Trophoblast cell (in vitro differentiated cells and primary cell): ENCODE data around the gene ANP32A.

ENCODE experiments used
- DNase-seq, 2 donors: peaks; one replicate each; pipeline ENCODE4 v3.0.0-alpha.2; 2016
- H2AFZ ChIP-seq: 2 replicates; pipeline ENCODE4 v1.6.1; 2013; ENCODE audit warnings: low read length, moderate library complexity, mild to moderate bottlenecking; ENCODE audit not compliant: insufficient read depth, poor library complexity
- H2AK5ac ChIP-seq: 2 replicates; pipeline ENCODE4 v1.6.1; 2013; ENCODE audit warnings: mild to moderate bottlenecking, low read length
- H2BK120ac ChIP-seq: 2 replicates; pipeline ENCODE4 v1.6.1; 2013; ENCODE audit warnings: low read length, mild to moderate bottlenecking, moderate library complexity; ENCODE audit not compliant: insufficient read depth, poor library complexity
- H2BK12ac ChIP-seq: 2 replicates; pipeline ENCODE4 v1.6.1; 2013; ENCODE audit warnings: mild to moderate bottlenecking, low read length, moderate library complexity
- H2BK5ac ChIP-seq: 2 replicates; pipeline ENCODE4 v1.6.1; 2013; ENCODE audit warnings: low read length, low read depth, moderate library complexity, mild to moderate bottlenecking; ENCODE audit not compliant: poor library complexity
- H3K14ac ChIP-seq: 2 replicates; pipeline ENCODE4 v1.6.1; 2013; ENCODE audit warnings: mild to moderate bottlenecking, low read length
- H3K18ac ChIP-seq: 2 replicates; pipeline ENCODE4 v1.6.1; 2013; ENCODE audit warnings: mild to moderate bottlenecking, low read length
- H3K23ac ChIP-seq: 2 replicates; pipeline ENCODE4 v1.6.1; 2013; ENCODE audit warnings: low read length
- H3K27ac ChIP-seq: 2 replicates; pipeline ENCODE4 v1.5.1; 2013; ENCODE audit warnings: low read depth, mild to moderate bottlenecking, inconsistent platforms, low read length, moderate library complexity
- H3K27me3 ChIP-seq: 2 replicates; pipeline ENCODE4 v1.6.1; 2013; ENCODE audit warnings: inconsistent platforms, mild to moderate bottlenecking, low read length, moderate library complexity; ENCODE audit not compliant: insufficient read depth
- H3K36me3 ChIP-seq, 2 experiments: 1 replicate in 1 of 2; 2 replicates in 1 of 2; pipeline ENCODE4 v1.6.1; 2013; ENCODE audit warnings: low read length in 2 of 2, mild to moderate bottlenecking in 2 of 2, moderate library complexity in 1 of 2; ENCODE audit not compliant: insufficient read depth in 2 of 2, control insufficient read depth in 1 of 2
- H3K4ac ChIP-seq: 2 replicates; pipeline ENCODE4 v1.6.1; 2013; ENCODE audit warnings: low read depth, mild to moderate bottlenecking, low read length, moderate library complexity
- H3K4me1 ChIP-seq, 2 experiments: 1 replicate in 1 of 2; 2 replicates in 1 of 2; pipeline ENCODE4 v1.6.1; 2013; ENCODE audit warnings: low read length in 2 of 2, mild to moderate bottlenecking in 2 of 2, moderate library complexity in 1 of 2; ENCODE audit not compliant: insufficient read depth in 2 of 2, control insufficient read depth in 1 of 2
- H3K4me2 ChIP-seq: 2 replicates; pipeline ENCODE4 v1.6.1; 2013; ENCODE audit warnings: inconsistent platforms, mild to moderate bottlenecking, low read length, moderate library complexity
- H3K4me3 ChIP-seq: 2 replicates; pipeline ENCODE4 v1.5.1; 2013; ENCODE audit warnings: mild to moderate bottlenecking, low read depth, low read length, inconsistent platforms
- H3K79me1 ChIP-seq: one replicate; pipeline ENCODE4 v1.6.1; 2013; ENCODE audit warnings: low read length
- H3K79me2 ChIP-seq: 2 replicates; pipeline ENCODE4 v1.6.1; 2013; ENCODE audit warnings: low read length, mild to moderate bottlenecking; ENCODE audit not compliant: control insufficient read depth, insufficient read depth, poor library complexity
- H3K9ac ChIP-seq: 2 replicates; pipeline ENCODE4 v1.6.1; 2013; ENCODE audit warnings: mild to moderate bottlenecking, low read length
- H3K9me3 ChIP-seq: 2 replicates; pipeline ENCODE4 v1.6.1; 2013; ENCODE audit warnings: low read depth, mild to moderate bottlenecking, control low read depth, inconsistent platforms, low read length; ENCODE audit not compliant: insufficient read depth
- H4K12ac ChIP-seq: 2 replicates; pipeline ENCODE4 v1.6.1; 2013; ENCODE audit warnings: low read depth, mild to moderate bottlenecking, low read length, moderate library complexity
- H4K8ac ChIP-seq: 2 replicates; pipeline ENCODE4 v1.6.1; 2013; ENCODE audit warnings: low read depth, mild to moderate bottlenecking, low read length, moderate library complexity
- H4K91ac ChIP-seq: one replicate; pipeline ENCODE4 v1.6.1; 2013; ENCODE audit warnings: low read depth, mild to moderate bottlenecking, low read length, moderate library complexity
- WGBS: extraction: QIAGEN DNeasy Blood & Tissue Kit; methylation state at CpG from one replicate; pipeline ENCODE4 v1.1.7; 2013; ENCODE audit warnings: missing lambda C conversion rate; ENCODE audit not compliant: insufficient read length, insufficient coverage; ENCODE audit errors: extremely low coverage; 5-methylcytosine and 5-hydroxymethylcytosine counted together

The ANP32A gene

DNA sequence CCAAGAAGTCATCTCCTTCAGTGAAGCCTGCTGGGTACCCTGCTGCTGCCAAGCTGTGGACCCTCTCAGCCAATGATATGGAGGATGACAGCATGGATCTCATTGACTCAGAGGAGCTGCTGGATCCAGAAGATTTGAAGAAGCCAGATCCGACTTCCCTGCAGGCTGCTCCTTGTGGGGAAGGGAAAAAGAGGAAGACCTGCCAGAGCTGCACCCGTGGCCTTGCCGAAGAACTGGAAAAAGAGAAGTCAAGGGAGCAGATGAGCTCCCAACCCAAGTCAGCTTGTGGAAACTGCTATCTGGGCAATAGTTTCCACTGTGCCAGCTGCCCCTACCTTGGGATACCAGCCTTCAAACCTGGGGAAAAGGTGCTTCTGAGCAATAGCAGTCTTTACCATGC is 13.7 kb upstream of the ANP32A start:
- no peak overlapping the region for H3K14ac ChIP-seq
- H4K8ac ChIP-seq, result no peak overlapping the region
- no peaks in the 10 kb centered on the region for H3K36me3 ChIP-seq
- no peak overlapping the region for H3K23ac ChIP-seq
- no peak overlapping the region for H2AFZ ChIP-seq
- H3K4ac ChIP-seq, result no peak overlapping the region
- H3K9me3 ChIP-seq, result no peaks in the 10 kb centered on the region
- no peak overlapping the region for H3K4me2 ChIP-seq
- no CpG with 5 or more reads among the region's 3 CpGs for WGBS
- no peak overlapping the region for H3K4me3 ChIP-seq
- no peak overlapping the region for H3K27ac ChIP-seq
- no peak for DNase-seq
- no peak overlapping the region for H4K91ac ChIP-seq
- no peak overlapping the region for H2AK5ac ChIP-seq
- H3K9ac ChIP-seq, result no peak overlapping the region
- H3K4me1 ChIP-seq, result peaks cover 4% of the 10 kb centered on the region in 2 experiments
- H3K79me1 ChIP-seq, result no peaks in the 10 kb centered on the region
- no peak overlapping the region for H3K18ac ChIP-seq
- no peak overlapping the region for H2BK120ac ChIP-seq
- H3K79me2 ChIP-seq, result no peaks in the 10 kb centered on the region
- H2BK12ac ChIP-seq, result no peak overlapping the region
- H2BK5ac ChIP-seq, result no peak overlapping the region
- H4K12ac ChIP-seq, result no peak overlapping the region
- H3K27me3 ChIP-seq, result no peaks in the 10 kb centered on the region

DNA sequence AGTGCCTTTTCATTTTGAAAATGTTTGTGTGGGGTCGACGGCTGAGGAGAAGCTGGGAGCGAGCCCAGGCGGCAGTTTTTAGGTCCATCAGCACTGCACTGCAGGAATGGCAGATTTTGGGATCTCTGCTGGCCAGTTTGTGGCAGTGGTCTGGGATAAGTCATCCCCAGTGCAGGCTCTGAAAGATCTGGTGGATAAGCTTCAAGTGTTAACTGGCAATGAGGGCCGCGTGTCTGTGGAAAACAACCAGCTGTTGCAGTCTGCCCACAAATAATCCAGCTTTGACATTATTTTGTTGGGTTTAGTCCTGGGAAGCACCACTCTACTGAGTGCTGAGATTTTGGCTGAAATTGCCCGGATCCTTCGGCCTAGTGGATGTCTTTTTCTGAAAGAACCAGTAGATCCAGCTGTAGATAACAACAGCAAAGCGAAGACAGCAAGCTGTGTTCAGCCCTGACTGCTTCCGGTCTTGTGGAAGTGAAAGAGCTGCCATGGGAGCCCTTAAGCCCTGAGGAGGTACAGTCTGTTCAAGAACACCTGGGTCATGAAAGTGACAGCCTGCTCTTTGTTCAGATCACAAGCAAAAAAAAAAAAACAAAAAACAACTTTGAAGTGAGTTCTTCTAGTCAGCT is 13.1 kb upstream of the ANP32A start:
- Histone ChIP-seq H3K23ac (no peak overlapping the region), H3K27me3 (no peaks in the 10 kb centered on the region), H2BK5ac (no peak overlapping the region), H3K27ac (no peak overlapping the region), H3K4me1 (peaks cover 4% of the 10 kb centered on the region in 2 experiments), H3K18ac (no peak overlapping the region), H3K79me2 (no peaks in the 10 kb centered on the region), H2AK5ac (no peak overlapping the region), H2BK12ac (no peak overlapping the region), H2BK120ac (no peak overlapping the region), H4K91ac (no peak overlapping the region), H2AFZ (no peak overlapping the region), H3K4me2 (no peak overlapping the region), H3K4ac (no peak overlapping the region), H3K9ac (peak overlapping the region; percentile 14), H3K4me3 (no peak overlapping the region), H3K14ac (no peak overlapping the region), H4K12ac (no peak overlapping the region), H3K9me3 (no peaks in the 10 kb centered on the region), H3K36me3 (no peaks in the 10 kb centered on the region), H3K79me1 (no peaks in the 10 kb centered on the region), H4K8ac (no peak overlapping the region)
- peak in 1 of 2 donors; percentile 24 for DNase-seq
- WGBS, result no CpG with 5 or more reads among the region's 10 CpGs

- H3K4ac ChIP-seq, result no peak overlapping the region
- H3K79me2 ChIP-seq, result no peaks in the 10 kb centered on the region
- no peak overlapping the region for H4K8ac ChIP-seq
- H3K4me1 ChIP-seq, result peaks cover 4% of the 10 kb centered on the region in 2 experiments
- no peak overlapping the region for H3K18ac ChIP-seq
- no peak overlapping the region for H4K91ac ChIP-seq
- no peaks in the 10 kb centered on the region for H3K36me3 ChIP-seq
- H3K27me3 ChIP-seq, result no peaks in the 10 kb centered on the region
- H3K4me2 ChIP-seq, result no peak overlapping the region
- H3K9ac ChIP-seq, result no peak overlapping the region
- H3K27ac ChIP-seq, result no peak overlapping the region
- no peak overlapping the region for H2BK5ac ChIP-seq
- WGBS, result no CpG with 5 or more reads among the region's 3 CpGs
- H3K79me1 ChIP-seq, result no peaks in the 10 kb centered on the region
- H2AFZ ChIP-seq, result no peak overlapping the region
- H2BK12ac ChIP-seq, result no peak overlapping the region
- H3K9me3 ChIP-seq, result no peaks in the 10 kb centered on the region
- H4K12ac ChIP-seq, result no peak overlapping the region
- no peak overlapping the region for H3K14ac ChIP-seq
- no peak overlapping the region for H2BK120ac ChIP-seq
- DNase-seq, result no peak
- no peak overlapping the region for H2AK5ac ChIP-seq
- H3K23ac ChIP-seq, result no peak overlapping the region
- H3K4me3 ChIP-seq, result no peak overlapping the region
Measured at GRCh38 chr15:68830141-68830785, 9.6 kb upstream of the ANP32A start.

DNA sequence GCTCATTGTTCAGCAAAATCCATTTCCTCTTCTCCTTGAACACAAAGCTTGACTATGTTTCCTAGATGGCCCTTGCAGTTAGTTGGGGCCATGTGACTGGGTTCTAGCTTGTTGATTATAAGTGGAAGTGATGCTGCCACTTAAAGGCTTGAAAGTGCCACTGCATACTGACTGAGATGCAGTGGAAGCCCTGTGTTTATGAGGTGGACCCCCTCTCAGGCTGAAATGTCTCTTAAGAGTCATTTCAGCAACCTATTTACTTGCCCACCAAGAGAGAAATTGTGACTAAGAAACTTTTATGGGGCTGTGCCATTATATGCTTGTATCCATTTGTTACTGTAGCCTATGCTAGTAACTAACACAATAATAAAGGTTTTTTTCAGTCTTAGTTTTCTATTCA is 8.4 kb upstream of the ANP32A start:
- Histone ChIP-seq H3K79me1 (no peaks in the 10 kb centered on the region), H3K9me3 (no peaks in the 10 kb centered on the region), H3K4me3 (no peak overlapping the region), H3K18ac (no peak overlapping the region), H2AK5ac (no peak overlapping the region), H3K23ac (no peak overlapping the region), H3K36me3 (no peaks in the 10 kb centered on the region), H3K4ac (no peak overlapping the region), H4K91ac (no peak overlapping the region), H3K14ac (no peak overlapping the region), H4K12ac (no peak overlapping the region), H3K79me2 (no peaks in the 10 kb centered on the region), H2BK120ac (no peak overlapping the region), H2BK12ac (no peak overlapping the region), H3K9ac (no peak overlapping the region), H2AFZ (no peak overlapping the region), H3K27me3 (no peaks in the 10 kb centered on the region), H3K4me2 (no peak overlapping the region), H2BK5ac (no peak overlapping the region), H4K8ac (no peak overlapping the region), H3K27ac (no peak overlapping the region), H3K4me1 (peaks cover 3 to 4% of the 10 kb centered on the region in 2 experiments)
- peak in 1 of 2 donors; percentile 28 for DNase-seq
